A673 (cell line): Measurements from ENCODE around the gene PLD4. TPM values are rescaled to one million over a fixed set of nuclear protein-coding genes. Genes with fewer than 3 reads are reported as not detected.

Experiments used
- BruUV-seq: library from RNA; stranded (reverse); fragments of 400-500 nt; replicated peaks from 2 replicates; lab custom pipeline; 2021; lab: Mats Ljungman, UMichigan
- CTCF ChIA-PET: fragments of 300-600 bp; sonication (Branson Sonifier 250); formaldehyde crosslinking; loops from one replicate; lab custom pipeline; 2022; ENCODE audit warnings: antibody characterized with exemption; lab: Charles Lee
- POLR2A ChIA-PET: fragments of 300-600 bp; sonication (Branson Sonifier 250); formaldehyde crosslinking; loops from one replicate; lab custom pipeline; 2022; ENCODE audit warnings: antibody characterized with exemption; ENCODE audit not compliant: low non-redundant PET; lab: Charles Lee
- DNase-seq: peaks from one replicate; pipeline ENCODE4 v3.0.0-alpha.2; 2015; ENCODE audit warnings: low spot score
- H3K27ac ChIP-seq: fragments of 200-600 bp; sonication (generic); 2 replicates; pipeline ENCODE4 v1.5.1; 2016; ENCODE audit warnings: mixed run types, low read depth, mild to moderate bottlenecking, mixed read lengths, antibody characterized with exemption, low read length; ENCODE audit not compliant: poor library complexity, severe bottlenecking
- H3K27me3 ChIP-seq: fragments of 200-600 bp; sonication (generic); replicated peaks from 2 replicates; pipeline ENCODE4 v1.6.1; 2017; ENCODE audit warnings: mixed run types, low read depth, mild to moderate bottlenecking, mixed read lengths, antibody characterized with exemption, low read length; ENCODE audit not compliant: insufficient read depth, poor library complexity
- H3K36me3 ChIP-seq: fragments of 200-600 bp; sonication (generic); 2 replicates; pipeline ENCODE4 v1.6.1; 2016; ENCODE audit warnings: mixed run types, mild to moderate bottlenecking, mixed read lengths, antibody characterized with exemption, low read length; ENCODE audit not compliant: insufficient read depth, poor library complexity, severe bottlenecking
- H3K4me1 ChIP-seq: fragments of 200-600 bp; sonication (generic); 2 replicates; pipeline ENCODE4 v1.6.1; 2017; ENCODE audit warnings: mixed run types, mild to moderate bottlenecking, mixed read lengths, antibody characterized with exemption, low read length; ENCODE audit not compliant: insufficient read depth, poor library complexity, severe bottlenecking
- H3K4me3 ChIP-seq: fragments of 200-600 bp; sonication (generic); 2 replicates; pipeline ENCODE4 v1.5.1; 2016; ENCODE audit warnings: low read depth, mixed run types, mild to moderate bottlenecking, mixed read lengths, low read length; ENCODE audit not compliant: poor library complexity, severe bottlenecking
- H3K9me3 ChIP-seq: fragments of 200-600 bp; sonication (generic); 2 replicates; pipeline ENCODE4 v1.6.1; 2016; ENCODE audit warnings: mixed run types, low read depth, mild to moderate bottlenecking, mixed read lengths, antibody characterized with exemption, low read length; ENCODE audit not compliant: poor library complexity, severe bottlenecking
- EZH2 ChIP-seq: fragments of 200-600 bp; sonication (generic); IDR thresholded peaks from 2 replicates; pipeline ENCODE4 v1.6.1; 2017; ENCODE audit warnings: borderline replicate concordance, low read depth, mild to moderate bottlenecking, mixed read lengths, antibody characterized with exemption, low read length; ENCODE audit not compliant: poor library complexity, severe bottlenecking
- intact Hi-C: fragments of 100-400 bp; cut with micrococcal nuclease; formaldehyde crosslinking; loops from one replicate; pipeline ENCODE4 v1.10.0; 2022; ENCODE audit not compliant: unreplicated experiment
- total RNA-seq: library from RNA; stranded (reverse); gene quantifications from 2 replicates; pipeline ENCODE4 v1.2.3, GENCODE V29; 2021
- TF ChIP-seq, protein P1 (sequence below): fragments of 300-800, 200-600 bp; sonication (generic); conservative IDR thresholded peaks from 2 replicates; pipeline ENCODE4 v1.5.1; 2017; ENCODE audit warnings: low read depth, mild to moderate bottlenecking, antibody characterized with exemption, low read length, moderate library complexity, mixed read lengths

The PLD4 gene
- total RNA-seq, 1 experiment from 2014 or later = not detected

DNA sequence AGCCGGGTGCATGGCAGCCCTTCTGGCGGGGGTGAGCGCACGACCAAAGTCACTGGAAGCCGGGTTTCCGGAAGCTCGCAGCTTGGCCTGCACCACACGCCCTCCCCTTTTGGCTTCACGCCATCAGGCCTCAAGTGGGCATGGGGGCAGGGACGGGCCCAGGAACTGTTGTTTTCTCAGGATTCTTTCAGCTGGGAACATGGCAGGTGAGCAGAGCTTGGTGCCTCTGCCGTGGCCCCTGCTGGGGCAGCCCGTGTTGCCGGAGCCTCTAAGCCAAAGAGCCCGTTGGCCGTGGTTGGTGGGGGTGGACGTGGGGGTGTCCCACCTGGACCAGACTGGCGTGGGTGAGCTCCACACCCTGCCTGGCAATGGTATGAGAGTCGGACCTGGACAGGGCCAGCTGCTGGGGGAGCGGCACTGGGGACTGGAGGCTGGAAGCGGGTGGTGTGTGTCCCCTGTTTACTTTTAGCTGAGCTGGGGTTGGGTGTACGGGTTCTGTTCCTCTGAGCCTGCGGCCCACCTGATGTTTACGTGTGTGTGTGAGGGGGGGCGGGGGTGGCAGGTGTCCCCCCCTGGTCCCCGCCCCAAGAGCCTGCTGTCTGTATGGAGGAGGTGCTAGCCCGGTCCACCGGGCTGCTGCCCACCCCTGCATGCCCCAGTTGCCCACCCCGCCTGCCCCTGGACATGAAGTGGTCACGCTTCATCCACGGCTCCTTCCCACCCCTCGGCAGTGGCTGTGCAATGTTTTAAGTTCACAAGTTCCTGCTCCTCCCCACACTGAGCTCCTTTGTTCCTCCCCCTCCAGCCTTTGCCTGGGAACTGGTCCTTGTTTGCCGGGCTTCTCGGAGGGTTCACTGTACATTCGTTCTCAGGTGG lies 28.7 kb upstream of the PLD4 start:
- TSS peak; percentile 45 for BruUV-seq
- H3K27me3 ChIP-seq = no peaks in the 10 kb centered on the region
- intact Hi-C loops = loop anchor here (2.0 kb wide), 1 partner anchor 149 kb away; no protein-coding TSS in a partner anchor
- peak; percentile 63 for DNase-seq
- no peaks in the 10 kb centered on the region for H3K4me1 ChIP-seq
- ChIA-PET POLR2A (no interaction called here), CTCF (interaction anchor here (0.7 kb wide), 1 partner anchor 239 kb away, joined by 3 read pairs; no protein-coding TSS in a partner anchor)
- H3K27ac ChIP-seq = no peak overlapping the region
- TF ChIP-seq, protein P1, sequence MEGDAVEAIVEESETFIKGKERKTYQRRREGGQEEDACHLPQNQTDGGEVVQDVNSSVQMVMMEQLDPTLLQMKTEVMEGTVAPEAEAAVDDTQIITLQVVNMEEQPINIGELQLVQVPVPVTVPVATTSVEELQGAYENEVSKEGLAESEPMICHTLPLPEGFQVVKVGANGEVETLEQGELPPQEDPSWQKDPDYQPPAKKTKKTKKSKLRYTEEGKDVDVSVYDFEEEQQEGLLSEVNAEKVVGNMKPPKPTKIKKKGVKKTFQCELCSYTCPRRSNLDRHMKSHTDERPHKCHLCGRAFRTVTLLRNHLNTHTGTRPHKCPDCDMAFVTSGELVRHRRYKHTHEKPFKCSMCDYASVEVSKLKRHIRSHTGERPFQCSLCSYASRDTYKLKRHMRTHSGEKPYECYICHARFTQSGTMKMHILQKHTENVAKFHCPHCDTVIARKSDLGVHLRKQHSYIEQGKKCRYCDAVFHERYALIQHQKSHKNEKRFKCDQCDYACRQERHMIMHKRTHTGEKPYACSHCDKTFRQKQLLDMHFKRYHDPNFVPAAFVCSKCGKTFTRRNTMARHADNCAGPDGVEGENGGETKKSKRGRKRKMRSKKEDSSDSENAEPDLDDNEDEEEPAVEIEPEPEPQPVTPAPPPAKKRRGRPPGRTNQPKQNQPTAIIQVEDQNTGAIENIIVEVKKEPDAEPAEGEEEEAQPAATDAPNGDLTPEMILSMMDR = no peak
- TF ChIP-seq EZH2 = no peak
- H3K9me3 ChIP-seq = no peaks in the 10 kb centered on the region
- H3K36me3 ChIP-seq = no peaks in the 10 kb centered on the region
- H3K4me3 ChIP-seq = no peak overlapping the region

DNA sequence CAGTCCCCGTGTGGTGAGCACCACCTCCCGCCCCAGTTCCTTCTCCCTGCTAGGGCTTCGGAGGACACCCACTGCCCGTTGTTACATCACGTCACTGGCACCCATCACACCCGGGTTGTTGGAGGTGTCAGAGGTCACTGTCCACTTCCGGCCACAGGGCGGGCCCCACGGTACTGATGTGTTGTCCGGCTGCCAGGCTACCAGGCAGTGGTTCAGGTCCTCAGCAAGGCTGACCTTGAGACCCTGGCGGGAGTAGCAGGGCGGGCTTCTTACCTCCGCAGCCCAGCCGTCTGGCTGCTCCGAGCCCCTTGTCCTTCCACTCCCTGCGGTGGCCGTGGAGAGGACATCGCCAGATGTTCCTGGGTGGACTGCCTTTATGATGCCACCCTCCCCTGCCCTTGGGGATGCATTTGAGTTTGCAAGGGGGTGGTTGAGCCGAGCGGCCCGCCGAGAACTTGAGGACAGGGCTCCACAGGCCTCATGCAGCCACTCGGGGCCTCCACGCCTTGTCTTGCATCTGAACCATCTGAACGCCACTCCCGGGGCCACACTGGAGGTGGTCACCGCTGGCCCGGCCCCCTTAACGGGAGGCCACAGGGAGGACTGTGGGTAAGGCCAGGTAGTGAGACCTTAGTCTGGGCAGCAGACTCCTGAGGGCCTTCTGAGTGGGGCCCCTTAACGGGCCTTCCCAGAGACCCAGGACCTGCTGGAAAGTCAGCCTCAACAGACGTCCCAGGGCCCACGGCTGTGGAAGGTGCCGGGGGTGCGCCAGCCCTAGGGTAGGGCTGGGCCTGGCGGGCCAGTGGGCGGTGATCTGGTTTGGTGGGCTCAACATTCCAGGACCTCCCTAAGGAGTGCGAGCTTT lies 27.1 kb upstream of the PLD4 start:
- no peak overlapping the region for H3K27ac ChIP-seq

DNA sequence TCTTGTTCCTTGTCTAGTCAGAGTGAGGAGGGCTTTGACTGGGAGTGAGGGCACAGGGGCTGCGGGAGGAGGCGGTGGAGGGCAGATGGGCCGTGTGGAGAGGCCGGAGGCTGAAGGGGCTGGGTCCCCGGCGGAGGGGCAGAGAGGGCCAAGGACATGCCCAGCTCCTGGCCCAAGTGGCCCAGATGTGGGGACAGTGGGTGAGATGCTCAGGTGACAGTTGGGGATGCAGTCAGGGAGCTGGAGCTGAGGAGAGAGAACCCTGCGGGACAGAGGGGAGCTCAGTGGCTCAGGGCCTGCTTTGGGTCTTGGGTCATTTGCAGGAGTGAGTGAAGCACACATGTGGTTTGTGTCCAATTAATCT lies 26.5 kb upstream of the PLD4 start:
- H3K4me3 ChIP-seq = no peak overlapping the region

More for the DNA sequence above, 27.1 kb upstream of the PLD4 start:
- Histone ChIP-seq H3K27me3 (no peaks in the 10 kb centered on the region), H3K36me3 (no peaks in the 10 kb centered on the region), H3K9me3 (no peaks in the 10 kb centered on the region), H3K4me1 (no peaks in the 10 kb centered on the region), H3K4me3 (no peak overlapping the region)
- intact Hi-C loops = loop anchor here (2.0 kb wide), 1 partner anchor 147 kb away; no protein-coding TSS in a partner anchor
- TF ChIP-seq, protein P1 = no peak
- TF ChIP-seq EZH2 = no peak
- no TSS peak for BruUV-seq
- CTCF ChIA-PET = no interaction called here
- POLR2A ChIA-PET = no interaction called here
- DNase-seq = no peak

More for the DNA sequence above, 26.5 kb upstream of the PLD4 start:
- no peaks in the 10 kb centered on the region for H3K27me3 ChIP-seq
- no peak for DNase-seq
- POLR2A ChIA-PET = no interaction called here
- no peak overlapping the region for H3K27ac ChIP-seq
- intact Hi-C loops = no loop called here
- TF ChIP-seq, protein P1 = no peak
- no peak for TF ChIP-seq EZH2
- no peaks in the 10 kb centered on the region for H3K9me3 ChIP-seq
- no TSS peak for BruUV-seq
- no peaks in the 10 kb centered on the region for H3K36me3 ChIP-seq
- H3K4me1 ChIP-seq = no peaks in the 10 kb centered on the region
- CTCF ChIA-PET = no interaction called here
